IPS-20b (cell line): ENCODE measurements around the gene ZNF304.
A peak's percentile ranks its signal among the peaks of the same experiment; 100 is the strongest.

Experiments used
- H3K27ac ChIP-seq: one replicate; pipeline ENCODE4 v1.5.1; 2013; ENCODE audit warnings: low read length
- H3K27me3 ChIP-seq: 2 replicates; pipeline ENCODE4 v1.6.1; 2013; ENCODE audit warnings: mild to moderate bottlenecking, low read length, inconsistent platforms; ENCODE audit not compliant: insufficient read depth
- H3K36me3 ChIP-seq: 2 replicates; pipeline ENCODE4 v1.6.1; 2013; ENCODE audit warnings: low read depth, mild to moderate bottlenecking, inconsistent platforms, low read length, moderate library complexity; ENCODE audit not compliant: insufficient read depth
- H3K4me1 ChIP-seq: 2 replicates; pipeline ENCODE4 v1.6.1; 2013; ENCODE audit warnings: mild to moderate bottlenecking, control low read depth, inconsistent platforms, low read length, moderate library complexity; ENCODE audit not compliant: insufficient read depth
- H3K4me3 ChIP-seq: 2 replicates; pipeline ENCODE4 v1.5.1; 2013; ENCODE audit warnings: mild to moderate bottlenecking, low read length, inconsistent platforms
- H3K9ac ChIP-seq: 2 replicates; pipeline ENCODE4 v1.6.1; 2013; ENCODE audit warnings: low read depth, mild to moderate bottlenecking, inconsistent platforms, low read length, moderate library complexity
- H3K9me3 ChIP-seq: 2 replicates; pipeline ENCODE4 v1.6.1; 2013; ENCODE audit warnings: mild to moderate bottlenecking, low read depth, low read length, inconsistent platforms; ENCODE audit not compliant: insufficient read depth

The ZNF304 gene

GRCh38 chr19:57321751-57322150 is 29.3 kb upstream of the ZNF304 start:
- Histone ChIP-seq H3K4me1 (0 out of 2 replicates have a peak, but pooled peaks cover 6% of the 10 kb centered on the region), H3K27me3 (peaks cover 7% of the 10 kb centered on the region; the same call in 1 of the 2 replicates), H3K9ac (peak overlapping the region; percentile 92), H3K9me3 (no peaks in the 10 kb centered on the region), H3K27ac (no peak overlapping the region), H3K4me3 (peak overlapping the region; percentile 95), H3K36me3 (peaks cover 34% of the 10 kb centered on the region)

GRCh38 chr19:57324992-57325391 is 26.1 kb upstream of the ZNF304 start:
- peaks cover 63% of the 10 kb centered on the region for H3K36me3 ChIP-seq
- H3K9ac ChIP-seq = no peak overlapping the region
- H3K9me3 ChIP-seq = no peaks in the 10 kb centered on the region
- H3K4me3 ChIP-seq = no peak overlapping the region
- no peak overlapping the region for H3K27ac ChIP-seq
- 0 out of 2 replicates have a peak, but pooled peaks cover 6% of the 10 kb centered on the region for H3K4me1 ChIP-seq
- no peaks in the 10 kb centered on the region for H3K27me3 ChIP-seq

DNA sequence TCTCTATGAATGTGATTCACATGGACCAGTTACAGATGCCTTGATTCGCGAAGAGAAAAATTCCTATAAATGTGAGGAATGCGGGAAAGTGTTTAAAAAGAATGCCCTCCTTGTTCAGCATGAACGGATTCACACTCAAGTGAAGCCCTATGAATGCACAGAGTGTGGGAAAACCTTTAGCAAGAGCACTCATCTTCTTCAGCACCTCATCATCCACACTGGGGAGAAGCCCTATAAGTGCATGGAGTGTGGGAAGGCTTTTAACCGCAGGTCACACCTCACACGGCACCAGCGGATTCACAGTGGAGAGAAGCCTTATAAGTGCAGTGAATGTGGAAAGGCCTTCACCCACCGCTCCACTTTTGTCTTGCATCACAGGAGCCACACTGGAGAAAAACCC is 23.1 kb upstream of the ZNF304 start:
- peaks cover 69% of the 10 kb centered on the region for H3K36me3 ChIP-seq
- no peak overlapping the region for H3K9ac ChIP-seq

DNA sequence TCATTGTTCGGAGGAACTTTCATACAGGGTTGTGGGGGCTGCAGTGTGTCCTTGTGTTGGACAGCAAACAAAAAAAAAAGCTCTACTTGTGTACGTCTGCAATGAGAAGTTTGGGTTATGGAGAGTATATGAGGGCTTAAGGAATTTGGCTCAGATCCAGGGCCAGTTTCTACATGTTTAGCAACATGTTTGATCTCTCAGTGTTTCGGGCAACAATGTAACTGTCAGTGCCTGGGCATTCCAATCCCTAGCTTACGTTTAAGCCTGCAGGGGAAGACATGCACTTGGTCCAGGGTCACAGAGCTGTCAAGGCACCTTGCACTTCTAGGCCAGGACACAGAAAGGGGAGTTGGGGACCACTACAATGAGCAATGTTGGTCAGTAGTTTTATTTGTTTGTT is 16.9 kb upstream of the ZNF304 start:
- Histone ChIP-seq H3K9ac (no peak overlapping the region), H3K27me3 (no peaks in the 10 kb centered on the region), H3K9me3 (no peaks in the 10 kb centered on the region), H3K36me3 (peaks cover 11% of the 10 kb centered on the region; the same call in 1 of the 2 replicates), H3K4me1 (no peaks in the 10 kb centered on the region), H3K4me3 (no peak overlapping the region), H3K27ac (no peak overlapping the region)

More for the DNA sequence above, 23.1 kb upstream of the ZNF304 start:
- Histone ChIP-seq H3K4me3 (no peak overlapping the region), H3K27me3 (no peaks in the 10 kb centered on the region), H3K4me1 (no peaks in the 10 kb centered on the region), H3K27ac (no peak overlapping the region), H3K9me3 (no peaks in the 10 kb centered on the region)

- Histone ChIP-seq H3K36me3 (no peaks in the 10 kb centered on the region), H3K9ac (no peak overlapping the region), H3K27me3 (peaks cover 5% of the 10 kb centered on the region; the same call in 1 of the 2 replicates), H3K9me3 (no peaks in the 10 kb centered on the region), H3K27ac (no peak overlapping the region), H3K4me1 (no peaks in the 10 kb centered on the region), H3K4me3 (no peak overlapping the region)
Measured at GRCh38 chr19:57338877-57339276, 12.2 kb upstream of the ZNF304 start.

DNA sequence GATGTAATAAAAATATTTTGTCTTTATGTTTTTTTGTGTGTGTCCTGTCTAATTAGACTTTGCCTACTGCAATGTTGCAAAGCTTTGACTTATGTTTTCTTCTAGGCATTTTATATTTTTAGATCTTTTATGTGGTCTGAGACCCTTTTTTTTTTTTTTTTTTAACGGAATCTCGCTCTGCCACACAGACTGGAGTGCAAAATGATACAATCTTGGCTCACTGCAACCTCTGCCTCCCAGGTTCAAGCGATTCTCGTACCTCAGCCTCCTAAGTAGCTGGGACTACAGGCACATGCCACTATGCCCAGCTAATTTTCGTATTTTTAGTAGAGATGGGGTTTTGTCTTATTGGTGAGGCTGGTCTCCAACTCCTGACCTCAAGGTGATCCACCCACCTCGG is 8.5 kb upstream of the ZNF304 start:
- H3K4me3 ChIP-seq = no peak overlapping the region
- no peaks in the 10 kb centered on the region for H3K4me1 ChIP-seq
- H3K27ac ChIP-seq = no peak overlapping the region
- no peaks in the 10 kb centered on the region for H3K9me3 ChIP-seq
- H3K9ac ChIP-seq = no peak overlapping the region
- peaks cover 20% of the 10 kb centered on the region; the same call in 1 of the 2 replicates for H3K27me3 ChIP-seq
- no peaks in the 10 kb centered on the region for H3K36me3 ChIP-seq

GRCh38 chr19:57348136-57348535 is 2.9 kb upstream of the ZNF304 start:
- no peaks in the 10 kb centered on the region for H3K9me3 ChIP-seq
- no peak overlapping the region for H3K4me3 ChIP-seq
- no peak overlapping the region for H3K27ac ChIP-seq
- H3K27me3 ChIP-seq = peaks cover 20% of the 10 kb centered on the region; the same call in 1 of the 2 replicates
- H3K9ac ChIP-seq = no peak overlapping the region
- H3K4me1 ChIP-seq = no peaks in the 10 kb centered on the region
- no peaks in the 10 kb centered on the region for H3K36me3 ChIP-seq

DNA sequence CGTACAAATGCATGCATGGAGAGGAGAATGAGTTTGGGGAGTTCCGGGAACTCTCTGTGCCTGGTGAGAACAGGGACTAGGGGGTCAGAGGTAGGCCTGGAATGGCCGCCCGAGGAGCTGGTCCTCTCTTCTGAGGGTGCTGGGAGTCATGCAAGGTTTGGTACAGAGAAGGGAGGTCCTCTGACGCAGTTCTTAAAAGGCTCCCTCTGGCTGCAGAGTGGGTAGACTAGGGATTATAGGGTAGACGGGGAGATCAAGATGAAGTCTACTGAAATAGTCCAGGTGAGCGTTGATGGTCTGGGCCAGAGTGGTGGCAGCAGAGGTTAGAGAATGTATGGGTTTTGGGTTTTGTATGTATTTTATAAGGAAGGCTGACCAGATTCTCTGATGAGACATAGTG is 796 bp downstream of the ZNF304 start:
- Histone ChIP-seq H3K9ac (peak overlapping the region; percentile 91), H3K4me1 (no peaks in the 10 kb centered on the region), H3K27ac (no peak overlapping the region), H3K27me3 (no peaks in the 10 kb centered on the region; the same call in 1 of the 2 replicates), H3K9me3 (no peaks in the 10 kb centered on the region), H3K36me3 (peaks cover 31% of the 10 kb centered on the region), H3K4me3 (peak overlapping the region; percentile 95)

GRCh38 chr19:57355916-57356315 is 4.8 kb downstream of the ZNF304 start:
- no peaks in the 10 kb centered on the region for H3K4me1 ChIP-seq
- no peak overlapping the region for H3K27ac ChIP-seq
- no peaks in the 10 kb centered on the region for H3K27me3 ChIP-seq
- no peak overlapping the region for H3K9ac ChIP-seq
- H3K36me3 ChIP-seq = peaks cover 52% of the 10 kb centered on the region
- no peak overlapping the region for H3K4me3 ChIP-seq
- no peaks in the 10 kb centered on the region for H3K9me3 ChIP-seq

GRCh38 chr19:57357406-57357805 is 6.3 kb downstream of the ZNF304 start:
- Histone ChIP-seq H3K27ac (no peak overlapping the region), H3K9me3 (no peaks in the 10 kb centered on the region), H3K36me3 (peaks cover 52% of the 10 kb centered on the region), H3K27me3 (no peaks in the 10 kb centered on the region), H3K4me3 (no peak overlapping the region), H3K4me1 (no peaks in the 10 kb centered on the region), H3K9ac (no peak overlapping the region)

DNA sequence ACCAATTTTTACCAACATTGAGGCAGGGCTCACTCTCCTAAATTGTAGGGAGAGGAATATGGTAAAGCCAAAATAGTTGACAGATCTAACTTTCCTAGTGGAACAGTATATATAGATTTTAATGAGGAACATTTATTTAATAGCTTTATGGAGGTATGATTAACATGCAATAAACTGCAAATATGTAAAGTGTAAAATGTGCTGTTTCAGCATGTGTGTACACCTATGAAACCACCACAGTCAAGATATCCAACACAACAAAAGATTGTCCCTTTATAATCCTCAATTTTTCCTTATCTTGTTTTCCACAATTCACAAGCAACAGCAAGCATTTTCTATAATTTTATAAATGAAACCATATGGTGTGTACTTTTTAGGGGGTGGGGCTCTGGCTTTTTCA is 8.2 kb downstream of the ZNF304 start:
- no peak overlapping the region for H3K9ac ChIP-seq
- H3K4me3 ChIP-seq = no peak overlapping the region
- no peaks in the 10 kb centered on the region for H3K4me1 ChIP-seq
- H3K36me3 ChIP-seq = peaks cover 47% of the 10 kb centered on the region
- no peaks in the 10 kb centered on the region for H3K27me3 ChIP-seq
- H3K9me3 ChIP-seq = no peaks in the 10 kb centered on the region
- H3K27ac ChIP-seq = no peak overlapping the region

GRCh38 chr19:57362419-57362818 is 11.3 kb downstream of the ZNF304 start:
- no peaks in the 10 kb centered on the region for H3K9me3 ChIP-seq
- H3K27ac ChIP-seq = peak overlapping the region; percentile 73
- H3K4me1 ChIP-seq = no peaks in the 10 kb centered on the region
- peak overlapping the region; percentile 84 for H3K4me3 ChIP-seq
- H3K9ac ChIP-seq = peak overlapping the region; percentile 90; the same call in 1 of the 2 replicates
- H3K27me3 ChIP-seq = no peaks in the 10 kb centered on the region
- H3K36me3 ChIP-seq = peaks cover 15% of the 10 kb centered on the region
